GM12891 (cell line): Measurements from ENCODE around the gene HERPUD1.

Source experiments
- POLR2A ChIP-seq: IDR thresholded peaks from 2 replicates; pipeline ENCODE4 v1.6.1; 2011; ENCODE audit warnings: low read depth, low read length, control low read depth
- POLR2AphosphoS5 ChIP-seq: IDR thresholded peaks from 2 replicates; pipeline ENCODE4 v1.6.1; 2011; ENCODE audit warnings: low read depth, low read length, control low read depth
- SPI1 ChIP-seq: IDR thresholded peaks from 2 replicates; pipeline ENCODE4 v1.6.1; 2011; ENCODE audit warnings: low read depth, low read length, control low read depth
- TAF1 ChIP-seq: IDR thresholded peaks from 2 replicates; pipeline ENCODE4 v1.6.1; 2011; ENCODE audit warnings: low read depth, low read length, control low read depth

DNA sequence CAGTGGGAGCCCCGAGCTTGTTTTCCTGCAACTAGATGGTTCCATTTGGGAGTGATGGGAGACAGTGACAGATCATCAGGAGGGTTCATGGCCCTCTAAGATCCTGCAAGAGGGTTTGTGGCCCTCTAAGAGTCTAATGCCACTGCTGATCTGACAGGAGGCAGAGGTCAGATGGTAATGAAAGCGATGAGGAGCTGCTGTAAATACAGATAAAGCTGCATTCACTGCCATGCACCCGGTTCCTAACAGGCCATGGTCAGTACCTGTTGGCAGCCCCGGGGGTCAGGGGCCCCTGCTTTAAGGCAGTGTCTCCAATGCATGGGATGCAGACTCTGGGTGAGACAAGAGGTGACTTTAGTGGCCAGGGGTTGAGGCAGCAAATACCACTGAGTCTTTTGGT lies 36.1 kb upstream of the HERPUD1 start:
- TF ChIP-seq SPI1, result no peak
- no peak for TF ChIP-seq POLR2A
- no peak for TF ChIP-seq POLR2AphosphoS5
- no peak for TF ChIP-seq TAF1
